ENCODE data around the gene RABIF.

- TF ChIP-seq EZH2 (IDR thresholded peaks at IDR 0.05; ENCODE audit: borderline replicate concordance, control insufficient read depth, low read depth, low read length) (no peak), POLR2A (IDR thresholded peaks at IDR 0.05; ENCODE audit: low read depth, low read length) (no peak), FOXM1 (IDR thresholded peaks at IDR 0.05; ENCODE audit: low read depth, low read length) (no peak), CEBPZ (IDR thresholded peaks at IDR 0.05; ENCODE audit: low read depth, low read length) (no peak), CTCF (IDR thresholded peaks at IDR 0.05 in 2 of 3, conservative IDR thresholded peaks at IDR 0.05 in 1 of 3; ENCODE audit: control insufficient read depth in 2 of 3, extremely low read depth in 1 of 3, insufficient read depth in 1 of 3, low read depth in 3 of 3, low read length in 3 of 3) (no peak), SRF (IDR thresholded peaks at IDR 0.05; ENCODE audit: low read depth in 2 of 2, low read length in 2 of 2) (no peak), KDM1A (IDR thresholded peaks at IDR 0.05; ENCODE audit: borderline replicate concordance) (no peak), IKZF2 (IDR thresholded peaks at IDR 0.05) (no peak), NFYB (IDR thresholded peaks at IDR 0.05; ENCODE audit: insufficient read depth, low read depth, low read length) (no peak), HCFC1 (IDR thresholded peaks at IDR 0.05; ENCODE audit: low read length) (no peak)
Observed at GRCh38 chr1:202880062-202880461, 8.9 kb downstream of the RABIF start.

Measured in GM12878 (cell line).